HepG2 (cell line): ENCODE data around the gene DSCAM. TPM values are rescaled to one million over a fixed set of nuclear protein-coding genes. Genes with fewer than 3 reads are reported as not detected.

Experiments
- ATAC-seq: fragments of 200-7000 bp; cut with Tn5 transposase; 3 replicates; pipeline ENCODE4 v1.9.1; 2020; ENCODE audit warnings: mild to moderate bottlenecking, moderate library complexity
- BruUV-seq: library from RNA; stranded (reverse); fragments of 400-500 nt; replicated peaks from 2 replicates; lab custom pipeline; 2021; lab: Mats Ljungman, UMichigan
- CTCF ChIA-PET: fragments of 300-600 bp; formaldehyde crosslinking; extraction: SDS; loops from one replicate; lab custom pipeline; 2021; ENCODE audit warnings: low total read pairs, inconsistent platforms, low intra/inter-chr PET ratio; lab: Yijun Ruan, JAX
- POLR2A ChIA-PET: fragments of 350-600 bp; sonication (Branson Sonifier 250); formaldehyde crosslinking; loops from one replicate; lab custom pipeline; 2020; ENCODE audit warnings: antibody characterized with exemption, inconsistent platforms; lab: Yijun Ruan, JAX
- DNase-seq: peaks from one replicate; pipeline ENCODE4 v3.0.0-alpha.2; 2015; ENCODE audit warnings: low spot score
- FAIRE-seq: peaks from 3 replicates; lab custom pipeline; 2011; peaks lifted over from hg19 to GRCh38; lab: Jason Lieb, UNC
- H2AFZ ChIP-seq: one replicate; pipeline ENCODE4 v1.6.1; 2011; ENCODE audit warnings: low read length, inconsistent platforms
- H3K27ac ChIP-seq: fragments of 300-600 bp; 3 replicates; pipeline ENCODE4 v1.8.0; 2011; ENCODE audit warnings: mixed run types, mild to moderate bottlenecking, mixed read lengths, low read length, inconsistent platforms; ENCODE audit not compliant: insufficient read depth; ENCODE audit errors: extremely low read length
- H3K27me3 ChIP-seq, 2 experiments: fragments of 200-600 bp in 1 of 2; 2 replicates in 1 of 2; 3 replicates in 1 of 2; pipeline versions ENCODE4 v1.6.0 to v1.8.0; 2011; ENCODE audit warnings: low read length in 2 of 2, mild to moderate bottlenecking in 2 of 2, moderate library complexity in 2 of 2, inconsistent platforms in 1 of 2; ENCODE audit not compliant: insufficient read depth in 2 of 2, control insufficient read depth in 1 of 2
- H3K36me3 ChIP-seq, 2 experiments: fragments of 200-600 bp in 1 of 2; replicated peaks in 1 of 2; 2 replicates in 1 of 2; 3 replicates in 1 of 2; pipeline versions ENCODE4 v1.5.1 to v1.8.0; 2011; ENCODE audit warnings: low read length in 2 of 2, inconsistent platforms in 1 of 2; ENCODE audit not compliant: insufficient read depth in 2 of 2, control insufficient read depth in 1 of 2
- H3K4me1 ChIP-seq: 2 replicates; pipeline ENCODE4 v1.5.1; 2012; ENCODE audit warnings: low read length, inconsistent platforms; ENCODE audit not compliant: insufficient read depth
- H3K4me2 ChIP-seq: 2 replicates; pipeline ENCODE4 v1.6.0; 2011; ENCODE audit warnings: low read depth, low read length, inconsistent platforms
- H3K4me3 ChIP-seq, 3 experiments: fragments of 200-600 bp in 1 of 3; sonication (generic), shearing (Covaris generic) in 1 of 3; replicated peaks in 1 of 3; 2 replicates each; pipeline ENCODE4 v1.5.1; 2011 to 2016; ENCODE audit warnings: low read length in 3 of 3, inconsistent platforms in 2 of 3, low read depth in 2 of 3, mild to moderate bottlenecking in 2 of 3, control low read depth in 1 of 3, mixed read lengths in 1 of 3; ENCODE audit not compliant: insufficient read depth in 1 of 3
- H3K79me2 ChIP-seq: one replicate; pipeline ENCODE4 v1.6.1; 2011; ENCODE audit warnings: low read length, inconsistent platforms; ENCODE audit not compliant: insufficient read depth
- H3K9ac ChIP-seq: 2 replicates; pipeline ENCODE4 v1.6.0; 2011; ENCODE audit warnings: mild to moderate bottlenecking, low read depth, low read length, inconsistent platforms; ENCODE audit not compliant: insufficient read depth
- H3K9me3 ChIP-seq: 2 replicates; pipeline ENCODE4 v1.5.1; 2012; ENCODE audit warnings: mild to moderate bottlenecking, low read length
- H4K20me1 ChIP-seq: 2 replicates; pipeline ENCODE4 v1.6.0; 2011; ENCODE audit warnings: inconsistent platforms, mild to moderate bottlenecking, low read length, moderate library complexity; ENCODE audit not compliant: insufficient read depth
- BRCA1 ChIP-seq: sonication (generic); formaldehyde crosslinking; IDR thresholded peaks from 2 replicates; pipeline ENCODE4 v1.4.0; 2020; ENCODE audit warnings: missing genetic modification reagents
- CEBPB ChIP-seq: IDR thresholded peaks from 2 replicates; pipeline ENCODE4 v1.6.1; 2011; ENCODE audit warnings: low read depth, low read length, improper control_type of control experiment, borderline replicate concordance
- ETV6 ChIP-seq: sonication (generic); formaldehyde crosslinking; conservative IDR thresholded peaks from 2 replicates; pipeline ENCODE4 v1.4.0; 2020; ENCODE audit warnings: missing genetic modification reagents
- KDM1A ChIP-seq: IDR thresholded peaks from 2 replicates; pipeline ENCODE4 v1.6.1; 2016; ENCODE audit warnings: missing compliant biosample characterization
- MEF2D ChIP-seq: sonication (generic); formaldehyde crosslinking; IDR thresholded peaks from 2 replicates; pipeline ENCODE4 v1.5.1; 2020; ENCODE audit warnings: mild to moderate bottlenecking, missing genetic modification reagents
- NR2C2 ChIP-seq: sonication (generic); formaldehyde crosslinking; IDR thresholded peaks from 2 replicates; pipeline ENCODE4 v1.4.0; 2020; ENCODE audit warnings: missing genetic modification reagents, mild to moderate bottlenecking, moderate library complexity, borderline replicate concordance
- PHB2 ChIP-seq: fragments of 450-650 bp; IDR thresholded peaks from 2 replicates; pipeline ENCODE4 v1.6.1; 2018; ENCODE audit not compliant: partially characterized antibody
- POLR2AphosphoS5 ChIP-seq: IDR thresholded peaks from 2 replicates; pipeline ENCODE4 v1.6.1; 2012; ENCODE audit warnings: low read depth, low read length
- SIX4 ChIP-seq: sonication (generic); formaldehyde crosslinking; IDR thresholded peaks from 2 replicates; pipeline ENCODE4 v1.4.0; 2020; ENCODE audit warnings: missing genetic modification reagents
- ZNF326 ChIP-seq: sonication (generic); formaldehyde crosslinking; IDR thresholded peaks from 2 replicates; pipeline ENCODE4 v1.4.0; 2020; ENCODE audit warnings: missing genetic modification reagents, borderline replicate concordance
- WGBS: methylation state at CpG from one replicate; pipeline ENCODE4 v1.1.6; 2017; ENCODE audit warnings: low lambda C conversion rate; 5-methylcytosine and 5-hydroxymethylcytosine counted together
- in situ Hi-C: cut with HindIII; loops from 2 replicates; pipeline ENCODE4 v1.10.0; 2017; ENCODE audit warnings: low pct_unique_long_range_greater_than_20kb; ENCODE audit not compliant: extremely low pct_ligation_motif_present
- intact Hi-C: fragments of 100-400 bp; cut with micrococcal nuclease; formaldehyde crosslinking; loops from one replicate; pipeline ENCODE4 v1.10.0; 2022; ENCODE audit not compliant: unreplicated experiment
- polyA plus RNA-seq, 8 experiments: library from polyadenylated mRNA; depleted of rRNA in 3 of 8; stranded (reverse) in 7 of 8; unstranded in 1 of 8; fragments of >200 nt; fragmentation: Illumina TruSeq in 4 of 8; extraction: Trizol in 4 of 8; gene quantifications; 2 replicates each; pipeline versions ENCODE4 v1.2.1 to v1.2.3, GENCODE V29; 2011 to 2016; ENCODE audit warnings: low read depth in 4 of 8, missing spikeins in 1 of 8, mixed read lengths in 1 of 8; ENCODE audit not compliant: insufficient read depth in 1 of 8
- total RNA-seq, 5 experiments: library from RNA; depleted of rRNA; stranded (reverse); fragments of >200 nt; fragmentation: Illumina TruSeq; extraction: Trizol; gene quantifications; 2 replicates each; pipeline ENCODE4 v1.2.3, GENCODE V29; 2016; ENCODE audit warnings: low read depth in 1 of 5
- TF ChIP-seq, protein P1 (sequence below): sonication (generic); formaldehyde crosslinking; IDR thresholded peaks from 2 replicates; pipeline ENCODE4 v1.4.0; 2020; ENCODE audit warnings: missing genetic modification reagents, borderline replicate concordance
- TF ChIP-seq, protein P2 (sequence below): IDR thresholded peaks from 2 replicates; pipeline ENCODE4 v1.6.1; 2016; ENCODE audit warnings: missing genetic modification reagents, missing compliant biosample characterization

DSCAM gene
- total and polyA plus RNA-seq, 2 of the 13 experiments (the other 11 are each of a cell fraction or from before 2014, with no cell fraction given), result not detected

DNA sequence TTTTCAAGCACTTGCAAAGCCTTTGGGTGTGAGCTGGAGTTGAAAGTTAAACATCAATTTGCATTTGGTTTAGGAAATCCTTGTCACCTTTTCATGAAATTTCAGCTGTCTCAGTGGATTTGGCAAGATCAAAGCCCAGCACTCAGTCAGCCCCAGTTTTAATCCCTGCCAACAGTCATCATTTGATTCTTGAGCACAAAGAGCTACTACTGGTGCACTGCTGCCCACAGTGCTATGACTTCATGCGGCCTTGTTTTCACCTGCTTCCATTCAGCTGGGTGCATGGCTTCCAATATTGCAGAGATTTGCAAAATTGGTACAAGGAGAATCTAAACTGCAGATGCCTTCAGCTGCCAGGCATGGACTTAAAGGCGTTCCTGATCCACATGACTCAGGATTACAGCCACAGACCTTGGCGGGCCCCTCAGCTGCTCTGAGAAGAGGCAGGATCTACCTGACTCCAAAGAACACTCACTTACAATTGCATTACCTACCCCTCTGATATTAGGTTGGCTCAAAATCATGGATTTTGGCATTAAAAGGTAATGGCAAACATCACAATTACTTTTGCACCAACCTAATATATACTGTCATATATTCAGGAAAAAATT is 259.1 kb downstream of the DSCAM start:
- intact Hi-C loops (no loop called here), in situ Hi-C loops (no loop called here)
- WGBS, result 8% methylated on average over 3 of the region's 3 CpGs
- ChIA-PET CTCF (no interaction called here), POLR2A (no interaction called here)
- no peak for ATAC-seq
- no peaks in the 10 kb centered on the region for H3K79me2 ChIP-seq
- no peaks in the 10 kb centered on the region; a peak in 1 of 5 replicates for H3K27me3 ChIP-seq
- FAIRE-seq, result no peak
- H3K27ac ChIP-seq, result no peak overlapping the region
- no peak overlapping the region for H3K4me2 ChIP-seq
- H3K9ac ChIP-seq, result no peak overlapping the region
- TF ChIP-seq POLR2AphosphoS5 (no peak), BRCA1 (no peak), NR2C2 (CRISPR knock-in tag) (no peak), ETV6 (no peak)
- TF ChIP-seq, protein P1, sequence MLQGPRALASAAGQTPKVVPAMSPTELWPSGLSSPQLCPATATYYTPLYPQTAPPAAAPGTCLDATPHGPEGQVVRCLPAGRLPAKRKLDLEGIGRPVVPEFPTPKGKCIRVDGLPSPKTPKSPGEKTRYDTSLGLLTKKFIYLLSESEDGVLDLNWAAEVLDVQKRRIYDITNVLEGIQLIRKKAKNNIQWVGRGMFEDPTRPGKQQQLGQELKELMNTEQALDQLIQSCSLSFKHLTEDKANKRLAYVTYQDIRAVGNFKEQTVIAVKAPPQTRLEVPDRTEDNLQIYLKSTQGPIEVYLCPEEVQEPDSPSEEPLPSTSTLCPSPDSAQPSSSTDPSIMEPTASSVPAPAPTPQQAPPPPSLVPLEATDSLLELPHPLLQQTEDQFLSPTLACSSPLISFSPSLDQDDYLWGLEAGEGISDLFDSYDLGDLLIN (CRISPR knock-in tag), result no peak
- H3K36me3 ChIP-seq, result no peaks in the 10 kb centered on the region
- no peaks in the 10 kb centered on the region for H4K20me1 ChIP-seq
- no peak overlapping the region for H2AFZ ChIP-seq
- no peak overlapping the region for H3K4me3 ChIP-seq
- no peaks in the 10 kb centered on the region for H3K4me1 ChIP-seq
- no TSS peak for BruUV-seq
- peaks cover 97% of the 10 kb centered on the region for H3K9me3 ChIP-seq
- no peak for DNase-seq

DNA sequence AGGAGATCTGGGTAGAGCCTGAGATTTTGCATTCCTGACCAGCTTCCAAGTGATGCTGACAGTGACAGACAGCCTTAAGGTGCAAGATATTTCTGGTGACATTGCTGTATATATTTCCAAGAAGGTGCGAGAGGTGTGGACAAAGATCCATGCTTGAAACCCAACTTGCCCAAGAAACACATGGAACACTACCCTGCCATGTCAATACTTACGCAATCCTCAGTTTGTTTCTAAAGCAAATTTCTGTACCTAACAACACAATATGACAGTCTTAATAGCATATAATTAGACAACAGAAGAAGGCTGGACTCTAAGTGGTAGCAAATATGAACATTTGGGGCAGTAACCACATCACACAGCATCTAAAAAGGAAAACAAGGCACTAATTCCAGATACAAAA is 260.4 kb downstream of the DSCAM start:
- POLR2A ChIA-PET, result no interaction called here
- Histone ChIP-seq H3K27ac (no peak overlapping the region), H3K4me2 (no peak overlapping the region), H3K36me3 (no peaks in the 10 kb centered on the region), H4K20me1 (no peaks in the 10 kb centered on the region), H3K27me3 (no peaks in the 10 kb centered on the region; a peak in 1 of 5 replicates), H3K9me3 (peaks cover 97% of the 10 kb centered on the region), H3K4me3 (no peak overlapping the region), H3K9ac (no peak overlapping the region), H2AFZ (no peak overlapping the region), H3K4me1 (no peaks in the 10 kb centered on the region), H3K79me2 (no peaks in the 10 kb centered on the region)
- FAIRE-seq (no peak), DNase-seq (no peak), ATAC-seq (no peak)
- TF ChIP-seq MEF2D (CRISPR knock-in tag), result no peak
- TF ChIP-seq, protein P2, sequence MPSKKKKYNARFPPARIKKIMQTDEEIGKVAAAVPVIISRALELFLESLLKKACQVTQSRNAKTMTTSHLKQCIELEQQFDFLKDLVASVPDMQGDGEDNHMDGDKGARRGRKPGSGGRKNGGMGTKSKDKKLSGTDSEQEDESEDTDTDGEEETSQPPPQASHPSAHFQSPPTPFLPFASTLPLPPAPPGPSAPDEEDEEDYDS (CRISPR knock-in tag), result no peak
- TF ChIP-seq SIX4 (CRISPR knock-in tag), result no peak
- TF ChIP-seq PHB2, result no peak
- peak; percentile 63 for TF ChIP-seq CEBPB
- no peak for TF ChIP-seq KDM1A (CRISPR knock-in tag)
- TF ChIP-seq ZNF326, result no peak
- intact Hi-C loops (no loop called here), in situ Hi-C loops (no loop called here)
- WGBS, result 80% methylated on average over 2 of the region's 2 CpGs
- CTCF ChIA-PET, result no interaction called here
- no TSS peak for BruUV-seq
